Neural progenitor cell (in vitro differentiated cells): ENCODE measurements around the gene CNTN1. TPM values are rescaled to one million over a fixed set of nuclear protein-coding genes. Genes with fewer than 3 reads are reported as not detected.

Experiments used
- DNase-seq: peaks from one replicate; pipeline ENCODE4 v3.0.0-alpha.2; 2016; ENCODE audit warnings: low spot score
- H2AFZ ChIP-seq: fragments of 200-600 bp; sonication (generic); replicated peaks from 2 replicates; pipeline ENCODE4 v1.6.1; 2016; ENCODE audit warnings: antibody characterized with exemption
- H3F3A ChIP-seq: fragments of 200-600 bp; sonication (generic); 2 replicates; pipeline ENCODE4 v1.6.1; 2016; ENCODE audit warnings: antibody characterized with exemption, low read depth
- H3K27ac ChIP-seq: fragments of 200-600 bp; sonication (generic); 2 replicates; pipeline ENCODE4 v1.5.1; 2016; ENCODE audit warnings: mild to moderate bottlenecking
- H3K27me3 ChIP-seq: fragments of 200-600 bp; sonication (generic); 2 replicates; pipeline ENCODE4 v1.6.1; 2016; ENCODE audit warnings: mild to moderate bottlenecking, moderate library complexity
- H3K36me3 ChIP-seq: fragments of 200-600 bp; sonication (generic); 2 replicates; pipeline ENCODE4 v1.5.1; 2016
- H3K4me1 ChIP-seq: fragments of 200-600 bp; sonication (generic); 2 replicates; pipeline ENCODE4 v1.6.1; 2016; ENCODE audit warnings: mixed run types
- H3K4me2 ChIP-seq: fragments of 200-600 bp; sonication (generic); 2 replicates; pipeline ENCODE4 v1.6.1; 2016
- H3K4me3 ChIP-seq: fragments of 200-600 bp; sonication (generic); 2 replicates; pipeline ENCODE4 v1.5.1; 2016
- H3K79me2 ChIP-seq: fragments of 200-600 bp; sonication (generic); 2 replicates; pipeline ENCODE4 v1.6.1; 2016; ENCODE audit warnings: low read depth
- H3K9ac ChIP-seq: fragments of 200-600 bp; sonication (generic); 2 replicates; pipeline ENCODE4 v1.6.1; 2016
- H3K9me3 ChIP-seq: fragments of 200-600 bp; sonication (generic); 2 replicates; pipeline ENCODE4 v1.5.1; 2016; ENCODE audit warnings: low read depth
- H4K20me1 ChIP-seq: fragments of 200-600 bp; sonication (generic); 2 replicates; pipeline ENCODE4 v1.6.1; 2016; ENCODE audit warnings: low read depth
- H3K27ac Mint-ChIP-seq: 3 replicates; pipeline ENCODE4 v1.8.0; 2021; ENCODE audit warnings: mixed read lengths
- H3K27me3 Mint-ChIP-seq: 2 replicates; pipeline ENCODE4 v1.8.0; 2022; ENCODE audit warnings: low read depth, mild to moderate bottlenecking, inconsistent platforms, moderate library complexity, mixed read lengths; ENCODE audit not compliant: insufficient read depth
- H3K36me3 Mint-ChIP-seq: 3 replicates; pipeline ENCODE4 v1.8.0; 2021; ENCODE audit warnings: mixed read lengths
- H3K4me1 Mint-ChIP-seq: 3 replicates; pipeline ENCODE4 v1.8.0; 2021; ENCODE audit warnings: mixed read lengths
- H3K4me3 Mint-ChIP-seq: 3 replicates; pipeline ENCODE4 v1.8.0; 2021; ENCODE audit warnings: mild to moderate bottlenecking, moderate library complexity, mixed read lengths
- H3K9me3 Mint-ChIP-seq: 3 replicates; pipeline ENCODE4 v1.8.0; 2020; ENCODE audit warnings: mixed read lengths
- EZH2 ChIP-seq: fragments of 200-600 bp; sonication (generic); IDR thresholded peaks from 2 replicates; pipeline ENCODE4 v1.6.1; 2017; ENCODE audit warnings: antibody characterized with exemption, mild to moderate bottlenecking, moderate library complexity
- EZH2phosphoT487 ChIP-seq: fragments of 200-600 bp; sonication (generic); IDR thresholded peaks from 2 replicates; pipeline ENCODE4 v1.6.1; 2017; ENCODE audit warnings: antibody characterized with exemption
- total RNA-seq: library from RNA; depleted of rRNA; stranded (reverse); fragments of >200 nt; gene quantifications from 2 replicates; pipeline ENCODE4 v1.2.3, GENCODE V29; 2015; ENCODE audit warnings: low replicate concordance
- TF ChIP-seq, protein P1 (sequence below): fragments of 200-600 bp; sonication (generic); IDR thresholded peaks from 2 replicates; pipeline ENCODE4 v1.5.1; 2017; ENCODE audit warnings: antibody characterized with exemption, mild to moderate bottlenecking

The CNTN1 gene
- total RNA-seq, 1 donor from 2014 or later: 0.17 TPM

DNA sequence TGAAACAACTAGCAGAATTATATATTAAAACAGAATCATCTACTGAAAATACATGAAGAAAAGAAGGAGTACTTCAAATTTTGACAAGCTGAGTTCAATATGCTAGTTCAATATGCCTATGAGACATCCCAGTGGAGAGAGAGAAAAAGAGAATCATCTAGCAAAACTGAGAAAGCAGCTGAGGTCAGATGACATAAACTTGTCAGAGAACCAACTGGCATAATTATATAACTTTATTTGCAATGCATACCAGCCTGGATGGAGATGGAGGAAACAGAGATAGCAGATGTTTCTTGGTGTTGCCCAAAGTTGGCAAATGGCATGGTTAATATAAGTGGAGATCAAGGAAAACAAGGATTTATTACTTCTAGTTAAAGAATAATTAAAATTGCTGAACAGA lies 347.2 kb downstream of the CNTN1 start:
- TF ChIP-seq EZH2: no peak
- no peak for TF ChIP-seq EZH2phosphoT487
- TF ChIP-seq, protein P1, sequence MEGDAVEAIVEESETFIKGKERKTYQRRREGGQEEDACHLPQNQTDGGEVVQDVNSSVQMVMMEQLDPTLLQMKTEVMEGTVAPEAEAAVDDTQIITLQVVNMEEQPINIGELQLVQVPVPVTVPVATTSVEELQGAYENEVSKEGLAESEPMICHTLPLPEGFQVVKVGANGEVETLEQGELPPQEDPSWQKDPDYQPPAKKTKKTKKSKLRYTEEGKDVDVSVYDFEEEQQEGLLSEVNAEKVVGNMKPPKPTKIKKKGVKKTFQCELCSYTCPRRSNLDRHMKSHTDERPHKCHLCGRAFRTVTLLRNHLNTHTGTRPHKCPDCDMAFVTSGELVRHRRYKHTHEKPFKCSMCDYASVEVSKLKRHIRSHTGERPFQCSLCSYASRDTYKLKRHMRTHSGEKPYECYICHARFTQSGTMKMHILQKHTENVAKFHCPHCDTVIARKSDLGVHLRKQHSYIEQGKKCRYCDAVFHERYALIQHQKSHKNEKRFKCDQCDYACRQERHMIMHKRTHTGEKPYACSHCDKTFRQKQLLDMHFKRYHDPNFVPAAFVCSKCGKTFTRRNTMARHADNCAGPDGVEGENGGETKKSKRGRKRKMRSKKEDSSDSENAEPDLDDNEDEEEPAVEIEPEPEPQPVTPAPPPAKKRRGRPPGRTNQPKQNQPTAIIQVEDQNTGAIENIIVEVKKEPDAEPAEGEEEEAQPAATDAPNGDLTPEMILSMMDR: no peak

GRCh38 chr12:41045509-41045908 lies 353.3 kb downstream of the CNTN1 start:
- no peaks in the 10 kb centered on the region for H3K9me3 ChIP-seq
- H4K20me1 ChIP-seq: no peaks in the 10 kb centered on the region
- no peaks in the 10 kb centered on the region for H3F3A ChIP-seq
- H3K9ac ChIP-seq: no peak overlapping the region
- H3K27me3 ChIP-seq: no peaks in the 10 kb centered on the region
- no peak for DNase-seq
- no peak overlapping the region for H3K27ac Mint-ChIP-seq
- H3K4me3 ChIP-seq: no peak overlapping the region
- no peaks in the 10 kb centered on the region for H3K79me2 ChIP-seq
- no peaks in the 10 kb centered on the region for H3K4me1 ChIP-seq
- H3K27ac ChIP-seq: no peak overlapping the region
- no peaks in the 10 kb centered on the region for H3K9me3 Mint-ChIP-seq
- H3K4me2 ChIP-seq: no peak overlapping the region
- H3K4me3 Mint-ChIP-seq: no peak overlapping the region
- no peaks in the 10 kb centered on the region for H3K27me3 Mint-ChIP-seq
- H3K36me3 ChIP-seq: no peaks in the 10 kb centered on the region
- no peaks in the 10 kb centered on the region for H3K36me3 Mint-ChIP-seq
- no peak overlapping the region for H2AFZ ChIP-seq
- no peaks in the 10 kb centered on the region for H3K4me1 Mint-ChIP-seq
- TF ChIP-seq EZH2phosphoT487 (no peak), EZH2 (no peak)
- TF ChIP-seq, protein P1: no peak

More for the DNA sequence above, 347.2 kb downstream of the CNTN1 start:
- Mint-ChIP-seq H3K9me3 (no peaks in the 10 kb centered on the region), H3K27ac (no peak overlapping the region), H3K36me3 (no peaks in the 10 kb centered on the region), H3K4me3 (no peak overlapping the region), H3K4me1 (no peaks in the 10 kb centered on the region), H3K27me3 (no peaks in the 10 kb centered on the region)
- Histone ChIP-seq H3K4me2 (no peak overlapping the region), H3K36me3 (no peaks in the 10 kb centered on the region), H3K4me1 (no peaks in the 10 kb centered on the region), H3K9me3 (no peaks in the 10 kb centered on the region), H3K79me2 (no peaks in the 10 kb centered on the region), H3F3A (no peaks in the 10 kb centered on the region), H3K9ac (no peak overlapping the region), H4K20me1 (no peaks in the 10 kb centered on the region), H3K4me3 (no peak overlapping the region), H3K27me3 (no peaks in the 10 kb centered on the region), H3K27ac (no peak overlapping the region), H2AFZ (no peak overlapping the region)
- DNase-seq: no peak

GRCh38 chr12:41049033-41049432 lies 356.8 kb downstream of the CNTN1 start:
- Histone ChIP-seq H3F3A (no peaks in the 10 kb centered on the region), H4K20me1 (no peaks in the 10 kb centered on the region), H3K79me2 (no peaks in the 10 kb centered on the region), H3K9me3 (no peaks in the 10 kb centered on the region), H3K4me3 (no peak overlapping the region), H3K4me1 (no peaks in the 10 kb centered on the region), H3K27me3 (no peaks in the 10 kb centered on the region), H3K9ac (no peak overlapping the region), H3K27ac (no peak overlapping the region), H3K36me3 (no peaks in the 10 kb centered on the region), H2AFZ (no peak overlapping the region), H3K4me2 (no peak overlapping the region)
- Mint-ChIP-seq H3K4me3 (no peak overlapping the region), H3K27ac (no peak overlapping the region), H3K36me3 (no peaks in the 10 kb centered on the region), H3K27me3 (no peaks in the 10 kb centered on the region), H3K9me3 (no peaks in the 10 kb centered on the region), H3K4me1 (no peaks in the 10 kb centered on the region)
- DNase-seq: no peak
- TF ChIP-seq, protein P1: no peak
- TF ChIP-seq EZH2phosphoT487 (no peak), EZH2 (no peak)
